Ramos (cell line): Measurements from ENCODE around the gene RELL1.

Experiments
- in situ Hi-C: fragments of 300-500 bp; cut with MboI; formaldehyde crosslinking; loops from one replicate; pipeline ENCODE4 v1.14.3; 2022; ENCODE audit warnings: low sequenced_read_pairs; ENCODE audit not compliant: unreplicated experiment

RELL1 gene

DNA sequence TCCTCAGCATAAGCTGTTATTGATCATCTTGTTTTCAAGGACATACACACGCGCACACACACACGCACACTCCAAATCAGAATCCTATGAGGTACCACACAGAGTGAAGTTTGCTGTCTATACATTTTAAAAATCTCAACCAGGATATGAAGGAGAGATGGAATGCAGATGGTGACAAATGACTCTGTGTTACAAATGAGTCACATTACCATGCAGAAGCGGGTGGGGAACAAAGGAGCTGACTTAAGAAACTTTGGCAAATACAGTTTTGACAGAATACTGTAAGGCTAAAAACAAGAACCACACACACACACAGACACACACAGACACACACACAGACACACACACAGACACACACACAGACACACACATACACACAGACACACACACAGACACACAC lies 81.7 kb downstream of the RELL1 start:
- in situ Hi-C loops: loop anchor here (10.0 kb wide), 1 partner anchor 180 kb away; no protein-coding TSS in a partner anchor

DNA sequence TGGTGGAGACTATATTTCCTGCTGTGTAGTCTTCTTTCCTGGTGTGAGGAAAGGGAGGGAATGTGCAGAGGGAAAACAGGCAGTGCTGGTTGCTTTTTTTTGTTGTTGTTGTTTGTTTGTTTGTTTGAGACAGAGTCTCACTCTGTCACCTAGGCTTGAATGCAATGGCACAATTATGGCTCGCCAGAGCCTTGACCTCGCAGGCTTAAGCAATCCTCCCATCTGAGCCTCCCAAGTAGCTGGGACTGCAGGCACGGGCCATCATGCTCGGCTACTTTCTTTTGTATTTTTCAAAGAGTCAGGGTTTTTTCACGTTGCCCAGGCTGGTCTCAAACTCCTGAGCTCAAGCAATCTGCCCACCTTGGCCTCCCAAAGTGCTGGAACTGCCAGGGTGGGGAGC lies 82.5 kb downstream of the RELL1 start:
- in situ Hi-C loops: loop anchor here (10.0 kb wide), 1 partner anchor 181 kb away; no protein-coding TSS in a partner anchor

GRCh38 chr4:37603070-37603468 lies 83.1 kb downstream of the RELL1 start:
- in situ Hi-C loops: loop anchor here (10.0 kb wide), 1 partner anchor 182 kb away; no protein-coding TSS in a partner anchor

DNA sequence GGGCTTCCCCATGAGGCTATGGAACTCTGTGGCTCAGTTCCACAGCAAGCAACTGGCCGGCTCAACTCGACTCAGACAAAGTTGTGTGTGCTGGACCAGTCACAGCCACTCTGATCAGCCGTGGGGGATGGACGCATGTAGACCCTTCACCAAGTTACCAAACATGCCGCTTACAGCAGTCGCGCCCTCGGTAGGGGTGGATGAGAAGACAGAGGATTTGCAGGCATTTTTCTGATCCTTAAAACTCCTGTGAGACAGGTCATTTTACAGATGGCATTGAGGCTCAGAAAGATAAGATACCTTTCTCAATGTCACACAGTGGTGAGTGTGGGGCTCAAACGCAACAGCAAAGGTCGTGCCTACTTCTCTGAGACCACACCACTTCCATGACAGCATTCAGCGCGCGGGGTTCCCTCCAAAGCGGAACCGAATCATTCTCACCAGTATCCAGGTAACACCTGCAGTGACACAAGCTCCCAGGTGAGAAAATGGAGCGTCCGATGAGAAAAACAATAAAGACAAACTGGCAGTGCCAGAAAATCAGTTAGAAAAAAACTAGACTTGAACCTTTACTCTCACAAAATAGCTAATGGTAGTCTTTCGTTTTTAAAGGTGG lies 83.6 kb downstream of the RELL1 start:
- in situ Hi-C loops: loop anchor here (10.0 kb wide), 1 partner anchor 182 kb away; no protein-coding TSS in a partner anchor

- in situ Hi-C loops: loop anchor here (10.0 kb wide), 1 partner anchor 183 kb away; no protein-coding TSS in a partner anchor
These were observed 84.6 kb downstream of the RELL1 start for GRCh38 chr4:37601531-37601930.

DNA sequence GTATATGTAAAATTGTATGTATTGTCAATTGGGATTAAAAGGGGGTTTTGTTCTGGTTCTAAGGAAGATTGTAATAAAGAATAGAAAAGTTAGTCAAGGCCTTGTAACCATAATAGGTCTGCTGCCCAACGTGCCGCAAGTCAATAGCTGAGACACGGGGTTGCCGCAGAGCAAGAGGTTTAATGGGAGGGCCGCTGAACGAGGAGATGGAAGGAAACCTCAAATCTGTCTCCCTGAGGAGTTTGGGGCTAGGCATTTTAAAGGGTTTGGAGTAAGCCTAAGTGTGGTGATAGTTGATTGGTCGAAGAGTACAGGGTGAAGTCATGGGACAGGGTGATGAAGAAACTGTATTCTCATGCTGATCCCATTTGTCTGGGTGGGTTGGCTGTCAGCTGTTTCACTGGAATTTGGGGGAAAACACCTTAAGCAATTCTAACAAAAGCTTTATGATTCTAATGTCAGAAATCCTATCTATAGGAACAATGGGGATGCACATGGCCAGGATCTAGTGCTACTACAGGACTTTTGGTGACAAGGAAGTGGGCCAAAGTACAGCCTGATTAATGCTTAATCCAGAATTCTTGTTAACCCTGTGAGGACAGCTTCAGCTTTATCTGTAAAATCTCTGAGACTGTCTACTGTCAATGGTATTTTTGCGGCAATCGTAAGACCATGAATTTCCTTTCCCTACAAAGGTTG lies 86.9 kb downstream of the RELL1 start:
- in situ Hi-C loops: no loop called here

GRCh38 chr4:37597034-37597433 lies 89.1 kb downstream of the RELL1 start:
- in situ Hi-C loops: no loop called here

- in situ Hi-C loops: no loop called here
These were observed 90.1 kb downstream of the RELL1 start for GRCh38 chr4:37595875-37596680.

DNA sequence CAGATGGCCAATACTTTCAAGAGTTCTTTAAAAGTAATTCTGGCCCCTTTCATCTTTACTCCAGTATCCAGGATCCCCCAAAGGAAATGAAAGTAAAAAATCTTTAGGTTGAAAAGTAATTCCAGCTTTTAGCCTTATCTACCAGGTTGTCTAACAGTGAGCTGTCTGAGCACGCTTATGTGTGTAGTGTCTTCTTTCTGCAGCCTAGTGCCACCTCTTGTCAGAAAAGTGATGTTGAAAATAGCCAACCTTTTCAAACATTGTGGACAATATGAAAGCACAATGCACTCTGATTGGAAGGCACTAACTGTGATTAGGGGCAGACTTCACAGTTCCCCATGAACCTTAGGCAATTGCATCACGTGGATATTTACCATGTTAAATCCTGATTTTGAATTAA lies 92.1 kb downstream of the RELL1 start:
- in situ Hi-C loops: no loop called here

- in situ Hi-C loops: no loop called here
These were observed 94.8 kb downstream of the RELL1 start for GRCh38 chr4:37591349-37591748.

GRCh38 chr4:37590016-37590415 lies 96.2 kb downstream of the RELL1 start:
- in situ Hi-C loops: no loop called here

DNA sequence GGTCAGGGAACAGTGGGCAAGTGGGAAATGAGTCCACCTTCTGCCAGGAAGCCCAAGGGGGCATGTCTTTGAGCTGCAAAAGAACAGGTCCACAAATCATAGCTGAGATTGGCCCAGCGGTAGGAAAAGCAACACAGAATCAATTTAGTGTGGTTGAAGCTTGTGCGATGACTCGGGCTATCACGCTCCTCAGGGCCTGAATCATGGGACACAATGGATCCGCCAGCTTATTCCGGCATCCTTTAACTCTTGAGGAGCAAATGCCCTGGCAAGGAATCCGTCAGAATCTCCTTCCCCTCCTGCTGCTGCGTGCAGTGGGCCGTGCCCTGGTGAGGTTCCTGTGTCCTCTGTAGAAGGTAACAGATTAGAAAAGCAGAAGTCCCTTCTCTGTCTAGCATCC lies 98.0 kb downstream of the RELL1 start:
- in situ Hi-C loops: no loop called here

DNA sequence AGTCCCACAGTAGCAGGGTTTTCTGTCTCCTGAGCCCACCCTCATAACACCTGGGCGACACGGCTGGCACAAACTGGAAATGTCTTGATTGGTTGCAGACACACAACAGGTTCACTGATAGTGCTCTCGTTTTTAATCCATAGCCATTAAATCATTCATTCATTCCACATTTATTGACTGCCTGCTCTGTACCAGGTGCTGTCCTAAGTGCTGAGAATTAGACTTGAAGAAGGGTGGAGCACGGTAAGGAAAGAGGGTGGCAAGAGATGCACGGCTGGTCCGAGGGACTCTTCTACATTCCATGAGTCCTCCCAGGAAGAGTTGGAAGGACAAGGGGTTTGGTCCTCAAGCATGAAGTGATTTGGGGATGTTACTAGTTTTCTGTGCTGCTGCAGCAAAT lies 100.0 kb downstream of the RELL1 start:
- in situ Hi-C loops: no loop called here

DNA sequence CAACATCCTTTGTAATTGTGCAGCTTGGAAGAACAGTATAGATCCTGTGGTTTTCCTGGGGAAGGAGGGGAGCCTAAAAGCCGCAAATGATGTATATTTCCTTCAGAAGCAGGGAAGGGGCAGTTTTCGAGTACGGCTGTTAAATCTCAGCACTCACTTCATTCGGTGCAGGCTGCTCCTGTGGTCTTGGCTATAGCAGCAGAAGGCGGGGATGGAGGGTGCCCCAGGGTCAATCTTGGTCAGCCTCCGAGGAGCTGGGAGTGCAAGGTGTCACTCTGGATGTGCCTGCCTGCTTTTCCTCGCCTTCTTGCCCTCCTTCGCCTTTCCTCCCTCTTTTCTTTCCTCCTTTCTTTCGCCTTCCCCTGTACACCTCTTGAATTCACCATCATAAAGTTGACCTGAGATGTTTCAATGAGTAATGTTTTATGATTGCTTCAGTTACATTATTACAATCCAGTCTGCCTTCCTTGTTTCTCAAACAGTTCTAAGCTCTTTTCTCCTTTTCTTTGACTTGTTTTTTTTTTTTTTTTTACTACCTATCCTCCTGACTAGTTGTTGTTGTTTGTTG lies 101.6 kb downstream of the RELL1 start:
- in situ Hi-C loops: no loop called here

GRCh38 chr4:37584071-37584470 lies 102.1 kb downstream of the RELL1 start:
- in situ Hi-C loops: no loop called here

GRCh38 chr4:37573566-37573965 lies 112.6 kb downstream of the RELL1 start:
- in situ Hi-C loops: no loop called here

DNA sequence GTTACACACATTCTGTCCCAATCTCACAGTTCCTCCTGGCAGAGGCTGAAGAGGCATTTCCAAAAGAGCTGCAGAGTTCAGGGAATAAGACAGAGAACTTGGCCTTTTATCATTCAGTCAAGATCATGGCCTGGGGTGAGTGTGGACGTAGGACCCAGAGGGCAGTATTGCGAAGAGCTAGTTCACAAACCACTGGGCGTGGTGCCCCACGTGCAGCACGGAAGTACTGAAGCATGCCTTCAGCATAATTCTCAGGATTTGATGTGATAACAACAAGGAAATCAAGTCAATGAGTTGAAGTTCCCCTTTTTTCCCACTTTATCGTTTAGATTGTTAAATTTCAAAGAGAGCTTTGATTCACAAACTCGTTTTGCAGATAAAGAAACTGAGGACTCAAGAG lies 117.7 kb downstream of the RELL1 start:
- in situ Hi-C loops: no loop called here

- in situ Hi-C loops: no loop called here
These were observed 118.3 kb downstream of the RELL1 start for GRCh38 chr4:37567836-37568235.

- in situ Hi-C loops: no loop called here
These were observed 123.6 kb downstream of the RELL1 start for GRCh38 chr4:37562592-37562991.

DNA sequence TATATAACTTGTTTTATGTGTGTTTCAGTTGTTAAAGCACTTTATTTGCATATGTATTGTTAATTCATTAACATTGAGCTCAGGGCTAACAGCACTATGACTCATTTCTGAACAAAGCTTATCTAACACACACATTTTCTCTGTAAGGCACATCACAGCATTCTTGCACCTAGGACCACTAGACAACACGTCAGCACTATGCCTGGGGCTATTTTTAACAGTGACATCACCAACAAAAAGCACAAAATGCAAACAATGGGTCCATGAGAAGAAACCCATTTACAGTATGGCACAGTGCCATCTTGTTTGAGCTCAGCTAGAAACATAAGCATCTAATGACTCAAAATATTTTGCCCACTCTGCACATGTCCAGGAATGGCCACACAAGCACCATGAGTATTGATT lies 124.4 kb downstream of the RELL1 start:
- in situ Hi-C loops: no loop called here
